Gastroesophageal sphincter (tissue), 4 donors: Measurements from ENCODE around the gene PTPN3. TPM values are rescaled to one million over a fixed set of nuclear protein-coding genes. Genes with fewer than 3 reads are reported as not detected.

ENCODE experiments used
- ATAC-seq: fragments of 150-250 bp; one replicate; pipeline ENCODE4 v1.9.1; 2016; ENCODE audit warnings: mild to moderate bottlenecking, moderate library complexity
- H3K27ac ChIP-seq, 4 donors: fragments of 200-600 bp; sonication (generic) in 3 of 4; 1 replicate in 3 of 4; 2 replicates in 1 of 4; pipeline ENCODE4 v1.5.1; 2016 to 2019
- H3K27me3 ChIP-seq: fragments of 200-600 bp; sonication (generic); one replicate; pipeline ENCODE4 v1.5.1; 2019
- H3K36me3 ChIP-seq, 2 donors: fragments of 200-600 bp; sonication (generic); one replicate each; pipeline ENCODE4 v1.5.1; 2019; ENCODE audit warnings: control low read depth in 1 of 2
- H3K4me1 ChIP-seq, 3 donors: fragments of 200-600 bp; sonication (generic); 1 replicate in 2 of 3; 2 replicates in 1 of 3; pipeline ENCODE4 v1.5.1; 2016 to 2019; ENCODE audit warnings: control low read depth in 2 of 3
- H3K4me3 ChIP-seq, 2 donors: fragments of 200-600 bp; sonication (generic); one replicate each; pipeline ENCODE4 v1.5.1; 2019; ENCODE audit warnings: mild to moderate bottlenecking in 1 of 2, moderate library complexity in 1 of 2
- H3K9me3 ChIP-seq, 3 donors: fragments of 200-600 bp; sonication (generic); one replicate each; pipeline ENCODE4 v1.5.1; 2017 to 2019; ENCODE audit warnings: control low read depth in 2 of 3
- CTCF ChIP-seq, 4 experiments: fragments of 200-600 bp in 2 of 4; fragments of 450-650 bp in 2 of 4; sonication (generic) in 1 of 4; IDR thresholded peaks; one replicate each; pipeline ENCODE4 v1.5.1; 2017 to 2019; ENCODE audit warnings: antibody characterized with exemption in 4 of 4, mild to moderate bottlenecking in 2 of 4, moderate library complexity in 2 of 4
- EP300 ChIP-seq: sonication (generic); formaldehyde crosslinking; IDR thresholded peaks from one replicate; pipeline ENCODE4 v1.6.1; 2017; ENCODE audit warnings: antibody characterized with exemption, mild to moderate bottlenecking
- POLR2A ChIP-seq, 2 donors: fragments of 450-650 bp; IDR thresholded peaks; one replicate each; pipeline ENCODE4 v1.6.1; 2017; ENCODE audit warnings: antibody characterized with exemption in 2 of 2, mild to moderate bottlenecking in 2 of 2, moderate library complexity in 1 of 2
- POLR2AphosphoS5 ChIP-seq: sonication (generic); formaldehyde crosslinking; IDR thresholded peaks from one replicate; pipeline ENCODE4 v1.6.1; 2017; ENCODE audit warnings: antibody characterized with exemption
- WGBS, 2 donors: methylation state at CpG; one replicate each; pipeline ENCODE4 v1.1.5; 2018; ENCODE audit warnings: low coverage in 1 of 2; 5-methylcytosine and 5-hydroxymethylcytosine counted together
- total RNA-seq, 4 donors: library from RNA; depleted of rRNA; stranded (reverse); fragments of >200 nt; gene quantifications; one replicate each; pipeline ENCODE4 v1.1.0, GENCODE V29; 2016

The PTPN3 gene
- total RNA-seq, 4 donors from 2014 or later = 1.2 to 3.4 (median 1.6) TPM

- no peak for ATAC-seq
- H3K36me3 ChIP-seq = no peaks in the 10 kb centered on the region
- 34 to 50% methylated on average over 2 of the region's 2 CpGs for WGBS, 2 donors
These were observed 30.2 kb downstream of the PTPN3 start for GRCh38 chr9:109467936-109468335.

GRCh38 chr9:109466623-109467590, 31.2 kb downstream of the PTPN3 start:
- Histone ChIP-seq H3K4me1 (peaks cover 0 to 6% (median 0%) of the 10 kb centered on the region in 3 donors), H3K27me3 (peaks cover 6% of the 10 kb centered on the region), H3K36me3 (no peaks in the 10 kb centered on the region), H3K27ac (no peak overlapping the region), H3K9me3 (no peaks in the 10 kb centered on the region), H3K4me3 (no peak overlapping the region)
- no peak for ATAC-seq
- TF ChIP-seq EP300 = no peak
- no peak for TF ChIP-seq POLR2AphosphoS5
- WGBS, 2 donors = 83 to 85% methylated on average over 10 to 11 of the region's 12 CpGs

More at GRCh38 chr9:109467936-109468335, 30.2 kb downstream of the PTPN3 start:
- Histone ChIP-seq H3K4me3 (no peak overlapping the region), H3K4me1 (peaks cover 0 to 14% (median 0%) of the 10 kb centered on the region in 3 donors), H3K9me3 (no peaks in the 10 kb centered on the region), H3K27ac (no peak overlapping the region), H3K27me3 (peaks cover under 1% of the 10 kb centered on the region)
- TF ChIP-seq POLR2A (IDR thresholded peaks at IDR 0.05) = no peak
- no peak for TF ChIP-seq CTCF (IDR thresholded peaks at IDR 0.05)
- no peak for TF ChIP-seq POLR2AphosphoS5
- no peak for TF ChIP-seq EP300

GRCh38 chr9:109463924-109464625, 34.0 kb downstream of the PTPN3 start:
- no peaks in the 10 kb centered on the region for H3K36me3 ChIP-seq
- no peak overlapping the region for H3K4me3 ChIP-seq
- no peak for TF ChIP-seq POLR2A (IDR thresholded peaks at IDR 0.05)
- 79 to 88% methylated on average over 7 of the region's 7 CpGs for WGBS, 2 donors
- no peaks in the 10 kb centered on the region for H3K4me1 ChIP-seq
- ATAC-seq = no peak
- H3K27me3 ChIP-seq = peaks cover 6% of the 10 kb centered on the region
- H3K9me3 ChIP-seq = no peaks in the 10 kb centered on the region
- H3K27ac ChIP-seq = no peak overlapping the region

GRCh38 chr9:109460576-109460975, 37.5 kb downstream of the PTPN3 start:
- no peak for ATAC-seq
- H3K27me3 ChIP-seq = peaks cover 6% of the 10 kb centered on the region
- no peaks in the 10 kb centered on the region for H3K36me3 ChIP-seq
- no peaks in the 10 kb centered on the region for H3K4me1 ChIP-seq
- H3K4me3 ChIP-seq = no peak overlapping the region
- 85 to 92% methylated on average over 5 to 6 of the region's 6 CpGs for WGBS, 2 donors
- no peaks in the 10 kb centered on the region for H3K9me3 ChIP-seq
- no peak overlapping the region for H3K27ac ChIP-seq
- TF ChIP-seq POLR2AphosphoS5 (no peak), CTCF (IDR thresholded peaks at IDR 0.05) (no peak), POLR2A (IDR thresholded peaks at IDR 0.05) (no peak), EP300 (no peak)

GRCh38 chr9:109459423-109459822, 38.7 kb downstream of the PTPN3 start:
- H3K27me3 ChIP-seq = peaks cover 6% of the 10 kb centered on the region
- 71 to 75% methylated on average over 4 of the region's 4 CpGs for WGBS, 2 donors
- no peaks in the 10 kb centered on the region for H3K9me3 ChIP-seq
- no peak for ATAC-seq
- no peaks in the 10 kb centered on the region for H3K36me3 ChIP-seq
- H3K4me1 ChIP-seq = no peaks in the 10 kb centered on the region
- H3K27ac ChIP-seq = no peak overlapping the region
- TF ChIP-seq POLR2AphosphoS5 (no peak), POLR2A (IDR thresholded peaks at IDR 0.05) (no peak), EP300 (no peak), CTCF (IDR thresholded peaks at IDR 0.05) (no peak)
- no peak overlapping the region for H3K4me3 ChIP-seq
